Thymus (tissue), 11 donors: Measurements from ENCODE around the gene CAVIN3. TPM values are rescaled to one million over a fixed set of nuclear protein-coding genes. Genes with fewer than 3 reads are reported as not detected.
"Not testable (repeated sequence)": the region's sequence is repeated elsewhere in the genome, so short reads cannot be mapped to it uniquely, and the experiment has no call there.

ENCODE experiments used
- DNase-seq, 9 donors: peaks; one replicate each; pipeline ENCODE4 v3.0.0-alpha.2; 2013; ENCODE audit warnings: low spot score in 9 of 9, low read depth in 6 of 9, missing footprints in 1 of 9
- H3K27ac ChIP-seq, 2 donors: one replicate each; pipeline ENCODE4 v1.5.1; 2013; ENCODE audit warnings: control low read depth in 1 of 2, low read depth in 1 of 2, low read length in 1 of 2, mild to moderate bottlenecking in 1 of 2, moderate library complexity in 1 of 2
- H3K27me3 ChIP-seq, 2 donors: one replicate each; pipeline ENCODE4 v1.5.1; 2013; ENCODE audit warnings: low read length in 1 of 2; ENCODE audit not compliant: control insufficient read depth in 2 of 2, insufficient read depth in 1 of 2
- H3K36me3 ChIP-seq, 2 donors: one replicate each; pipeline ENCODE4 v1.5.1; 2013; ENCODE audit warnings: low read length in 1 of 2, mild to moderate bottlenecking in 1 of 2, moderate library complexity in 1 of 2; ENCODE audit not compliant: control insufficient read depth in 2 of 2, insufficient read depth in 2 of 2
- H3K4me1 ChIP-seq, 2 donors: one replicate each; pipeline ENCODE4 v1.5.1; 2013; ENCODE audit warnings: low read length in 2 of 2; ENCODE audit not compliant: control insufficient read depth in 2 of 2, insufficient read depth in 2 of 2
- H3K4me3 ChIP-seq, 2 donors: one replicate each; pipeline ENCODE4 v1.5.1; 2013; ENCODE audit warnings: low read length in 2 of 2, control low read depth in 1 of 2, mild to moderate bottlenecking in 1 of 2
- H3K9me3 ChIP-seq, 2 donors: one replicate each; pipeline ENCODE4 v1.5.1; 2013; ENCODE audit warnings: low read length in 1 of 2, mild to moderate bottlenecking in 1 of 2; ENCODE audit not compliant: control insufficient read depth in 2 of 2, insufficient read depth in 1 of 2
- WGBS: extraction: QIAGEN DNeasy Blood & Tissue Kit; methylation state at CpG from one replicate; pipeline ENCODE4 v1.1.7; 2013; 5-methylcytosine and 5-hydroxymethylcytosine counted together
- polyA plus RNA-seq: library from polyadenylated mRNA; stranded (reverse); fragments of 200-250 nt; gene quantifications from one replicate; pipeline ENCODE4 v1.2.3, GENCODE V29; 2013
- total RNA-seq: library from RNA; stranded (reverse); fragments of 120-200 nt; gene quantifications from one replicate; pipeline ENCODE4 v1.2.4, GENCODE V29; 2013
- donor health status: healthy.

CAVIN3 gene
- total and polyA plus RNA-seq, 2 donors, result 7.5 to 22.5 TPM

GRCh38 chr11:6298605-6299004 lies 21.7 kb downstream of the CAVIN3 start:
- Histone ChIP-seq H3K27ac (no peak overlapping the region), H3K27me3 (peaks cover 0 to 4% of the 10 kb centered on the region in 2 donors), H3K4me3 (no peak overlapping the region), H3K36me3 (no peaks in the 10 kb centered on the region), H3K4me1 (no peaks in the 10 kb centered on the region), H3K9me3 (no peaks in the 10 kb centered on the region)
- DNase-seq, result no peak
- WGBS, result 52% methylated on average over 4 of the region's 4 CpGs

- no peak overlapping the region for H3K4me3 ChIP-seq
- H3K27ac ChIP-seq, result no peak overlapping the region
- H3K9me3 ChIP-seq, result no peaks in the 10 kb centered on the region
- no peaks in the 10 kb centered on the region for H3K36me3 ChIP-seq
- no peak for DNase-seq
- H3K27me3 ChIP-seq, result peaks cover 0 to 3% of the 10 kb centered on the region in 2 donors
- H3K4me1 ChIP-seq, result no peaks in the 10 kb centered on the region
- WGBS, result 96% methylated on average over 1 of the region's 1 CpG
These were observed 22.5 kb downstream of the CAVIN3 start for GRCh38 chr11:6297831-6298230.

- Histone ChIP-seq H3K4me3 (no peak overlapping the region), H3K4me1 (no peaks in the 10 kb centered on the region), H3K36me3 (no peaks in the 10 kb centered on the region), H3K27me3 (peaks cover 0 to 10% of the 10 kb centered on the region in 2 donors), H3K27ac (no peak overlapping the region), H3K9me3 (no peaks in the 10 kb centered on the region)
- WGBS, result 97% methylated on average over 4 of the region's 4 CpGs
- no peak for DNase-seq
These were observed 35.3 kb downstream of the CAVIN3 start for GRCh38 chr11:6285019-6285418.

- 95% methylated on average over 3 of the region's 3 CpGs for WGBS
- Histone ChIP-seq H3K27me3 (peaks cover 0 to 10% of the 10 kb centered on the region in 2 donors), H3K4me3 (no peak overlapping the region), H3K36me3 (no peaks in the 10 kb centered on the region), H3K4me1 (no peaks in the 10 kb centered on the region), H3K27ac (no peak overlapping the region), H3K9me3 (no peaks in the 10 kb centered on the region)
- DNase-seq, result no peak
These were observed 36.1 kb downstream of the CAVIN3 start for GRCh38 chr11:6284250-6284649.

GRCh38 chr11:6283453-6284023 lies 36.8 kb downstream of the CAVIN3 start:
- DNase-seq, result no peak
- 86% methylated on average over 4 of the region's 4 CpGs for WGBS

GRCh38 chr11:6280809-6281208 lies 39.5 kb downstream of the CAVIN3 start:
- 66% methylated on average over 7 of the region's 7 CpGs for WGBS
- not testable (repeated sequence) for H3K27ac ChIP-seq, H3K27me3 ChIP-seq, DNase-seq, H3K36me3 ChIP-seq, H3K4me1 ChIP-seq, H3K9me3 ChIP-seq, H3K4me3 ChIP-seq

More at GRCh38 chr11:6283453-6284023, 36.8 kb downstream of the CAVIN3 start:
- H3K27me3 ChIP-seq, result peaks cover 0 to 10% of the 10 kb centered on the region in 2 donors
- H3K27ac ChIP-seq, result no peak overlapping the region
- no peak overlapping the region for H3K4me3 ChIP-seq
- H3K4me1 ChIP-seq, result no peaks in the 10 kb centered on the region
- no peaks in the 10 kb centered on the region for H3K36me3 ChIP-seq
- no peaks in the 10 kb centered on the region for H3K9me3 ChIP-seq

- Histone ChIP-seq H3K9me3 (no peaks in the 10 kb centered on the region), H3K4me1 (no peaks in the 10 kb centered on the region), H3K36me3 (no peaks in the 10 kb centered on the region), H3K4me3 (no peak overlapping the region), H3K27me3 (peaks cover 0 to 22% of the 10 kb centered on the region in 2 donors), H3K27ac (no peak overlapping the region)
- 79% methylated on average over 4 of the region's 4 CpGs for WGBS
- DNase-seq, result no peak
These were observed 47.1 kb downstream of the CAVIN3 start for GRCh38 chr11:6273188-6273587.

- peaks cover 0 to 23% of the 10 kb centered on the region in 2 donors for H3K27me3 ChIP-seq
- H3K4me1 ChIP-seq, result no peaks in the 10 kb centered on the region
- no peak overlapping the region for H3K27ac ChIP-seq
- 56% methylated on average over 3 of the region's 3 CpGs for WGBS
- no peaks in the 10 kb centered on the region for H3K36me3 ChIP-seq
- no peaks in the 10 kb centered on the region for H3K9me3 ChIP-seq
- no peak overlapping the region for H3K4me3 ChIP-seq
- no peak for DNase-seq
These were observed 48.7 kb downstream of the CAVIN3 start for GRCh38 chr11:6271598-6271997.

GRCh38 chr11:6270584-6271246 lies 49.6 kb downstream of the CAVIN3 start:
- no peak overlapping the region for H3K27ac ChIP-seq
- WGBS, result 90% methylated on average over 41 of the region's 41 CpGs
- peaks cover 0 to 23% of the 10 kb centered on the region in 2 donors for H3K27me3 ChIP-seq
- H3K4me3 ChIP-seq, result no peak overlapping the region
- H3K36me3 ChIP-seq, result no peaks in the 10 kb centered on the region
- H3K4me1 ChIP-seq, result no peaks in the 10 kb centered on the region
- no peak for DNase-seq
- no peaks in the 10 kb centered on the region for H3K9me3 ChIP-seq
